ENCODE data around the gene VOPP1.

The VOPP1 gene

GRCh38 chr7:55468495-55468894 is 103.8 kb downstream of the VOPP1 start:
- no peak for DNase-seq (ENCODE audit: low read depth)

GRCh38 chr7:55467047-55467593 is 105.2 kb downstream of the VOPP1 start:
- no peak for DNase-seq (ENCODE audit: low read depth)

GRCh38 chr7:55465691-55466090 is 106.6 kb downstream of the VOPP1 start:
- no peak for DNase-seq (ENCODE audit: low read depth)

GRCh38 chr7:55464422-55464821 is 107.9 kb downstream of the VOPP1 start:
- no peak for DNase-seq (ENCODE audit: low read depth)

- no peak for DNase-seq (ENCODE audit: low read depth)
These were observed 108.5 kb downstream of the VOPP1 start for GRCh38 chr7:55463686-55464262.

GRCh38 chr7:55458351-55458750 is 114.0 kb downstream of the VOPP1 start:
- no peak for DNase-seq (ENCODE audit: low read depth)

GRCh38 chr7:55457801-55458200 is 114.5 kb downstream of the VOPP1 start:
- no peak for DNase-seq (ENCODE audit: low read depth)

- DNase-seq (ENCODE audit: low read depth): no peak
These were observed 119.3 kb downstream of the VOPP1 start for GRCh38 chr7:55452971-55453370.

GRCh38 chr7:55449992-55450535 is 122.2 kb downstream of the VOPP1 start:
- no peak for DNase-seq (ENCODE audit: low read depth)

GRCh38 chr7:55449205-55449991 is 122.9 kb downstream of the VOPP1 start:
- DNase-seq (ENCODE audit: low read depth): no peak

GRCh38 chr7:55448526-55448925 is 123.8 kb downstream of the VOPP1 start:
- no peak for DNase-seq (ENCODE audit: low read depth)

GRCh38 chr7:55444786-55445185 is 127.5 kb downstream of the VOPP1 start:
- DNase-seq (ENCODE audit: low read depth): no peak

- no peak for DNase-seq (ENCODE audit: low read depth)
These were observed 130.4 kb downstream of the VOPP1 start for GRCh38 chr7:55441774-55442522.

- DNase-seq (ENCODE audit: low read depth): no peak
These were observed 131.3 kb downstream of the VOPP1 start for GRCh38 chr7:55441002-55441401.

- DNase-seq (ENCODE audit: low read depth): no peak
These were observed 132.1 kb downstream of the VOPP1 start for GRCh38 chr7:55440040-55440690.

- DNase-seq (ENCODE audit: low read depth): no peak
These were observed 132.7 kb downstream of the VOPP1 start for GRCh38 chr7:55439627-55440026.

- no peak for DNase-seq (ENCODE audit: low read depth)
These were observed 133.4 kb downstream of the VOPP1 start for GRCh38 chr7:55438757-55439525.

- DNase-seq (ENCODE audit: low read depth): no peak
These were observed 134.1 kb downstream of the VOPP1 start for GRCh38 chr7:55438085-55438756.

- DNase-seq (ENCODE audit: low read depth): no peak
These were observed 134.9 kb downstream of the VOPP1 start for GRCh38 chr7:55437375-55437774.

- no peak for DNase-seq (ENCODE audit: low read depth)
These were observed 135.8 kb downstream of the VOPP1 start for GRCh38 chr7:55436457-55436856.

- DNase-seq (ENCODE audit: low read depth): no peak
These were observed 136.8 kb downstream of the VOPP1 start for GRCh38 chr7:55435466-55435865.

Measured in activated T-cell treated with anti-CD3 and anti-CD28 coated beads for 24 hours (primary cell).